Stomach (tissue), 9 donors: ENCODE measurements around the gene GPR15LG. TPM values are rescaled to one million over a fixed set of nuclear protein-coding genes. Genes with fewer than 3 reads are reported as not detected.
A peak's percentile ranks its signal among the peaks of the same experiment; 100 is the strongest.

Experiments used
- DNase-seq, 2 donors: peaks; one replicate each; pipeline versions ENCODE4 v3.0.0 to v3.0.0-alpha.2; 2013 to 2019
- H3K27ac ChIP-seq, 5 donors: fragments of 200-600 bp in 4 of 5; sonication (generic) in 4 of 5; one replicate each; pipeline ENCODE4 v1.5.1; 2013 to 2019; ENCODE audit warnings: mild to moderate bottlenecking in 1 of 5, moderate library complexity in 1 of 5
- H3K27me3 ChIP-seq, 3 donors: fragments of 200-600 bp; sonication (generic); one replicate each; pipeline ENCODE4 v1.5.1; 2017 to 2019; ENCODE audit warnings: mixed run types in 1 of 3
- H3K36me3 ChIP-seq, 4 donors: fragments of 200-600 bp; sonication (generic); 1 replicate in 3 of 4; 2 replicates in 1 of 4; pipeline ENCODE4 v1.5.1; 2016 to 2019
- H3K4me1 ChIP-seq, 4 donors: fragments of 200-600 bp; sonication (generic); one replicate each; pipeline ENCODE4 v1.5.1; 2016 to 2019
- H3K4me3 ChIP-seq, 4 donors: fragments of 200-600 bp; sonication (generic) in 3 of 4; one replicate each; pipeline ENCODE4 v1.5.1; 2016 to 2019; ENCODE audit warnings: mild to moderate bottlenecking in 1 of 4
- H3K9me3 ChIP-seq, 4 donors: fragments of 200-600 bp; sonication (generic); one replicate each; pipeline ENCODE4 v1.5.1; 2016 to 2019
- CTCF ChIP-seq, 7 experiments: fragments of 450-650 bp in 4 of 7; fragments of 200-600 bp in 3 of 7; sonication (generic) in 3 of 7; IDR thresholded peaks; one replicate each; pipeline ENCODE4 v1.5.1; 2016 to 2019; ENCODE audit warnings: antibody characterized with exemption in 7 of 7, control low read depth in 2 of 7, mild to moderate bottlenecking in 1 of 7
- EP300 ChIP-seq: sonication (generic); formaldehyde crosslinking; IDR thresholded peaks from one replicate; pipeline ENCODE4 v1.6.1; 2017; ENCODE audit warnings: antibody characterized with exemption
- POLR2A ChIP-seq, 4 donors: fragments of 450-650 bp; IDR thresholded peaks; one replicate each; pipeline ENCODE4 v1.6.1; 2016; ENCODE audit warnings: antibody characterized with exemption in 4 of 4, control low read depth in 2 of 4, mild to moderate bottlenecking in 1 of 4, moderate library complexity in 1 of 4
- POLR2AphosphoS5 ChIP-seq, 3 donors: sonication (generic); formaldehyde crosslinking; IDR thresholded peaks; one replicate each; pipeline ENCODE4 v1.6.1; 2016; ENCODE audit warnings: antibody characterized with exemption in 3 of 3
- WGBS, 5 donors: extraction: QIAGEN DNeasy Blood & Tissue Kit in 3 of 5; methylation state at CpG; one replicate each; pipeline versions ENCODE4 v1.1.5 to v1.1.7; 2013 to 2018; 5-methylcytosine and 5-hydroxymethylcytosine counted together
- intact Hi-C: fragments of 100-400 bp; cut with DNase I; formaldehyde crosslinking; loops from one replicate; pipeline ENCODE4 v1.15.1; 2023; ENCODE audit warnings: low total_unique reads
- polyA plus RNA-seq, 3 donors: library from polyadenylated mRNA; stranded (reverse); fragments of 200-250 nt; gene quantifications; one replicate each; pipeline ENCODE4 v1.2.3, GENCODE V29; 2013
- total RNA-seq, 5 donors: library from RNA; depleted of rRNA; stranded (reverse); fragments of >200 nt; gene quantifications; one replicate each; pipeline versions ENCODE4 v1.1.0 to v1.2.3, GENCODE V29; 2014 to 2016
- donor health status: healthy with polysubstance abuse.
- donor health status: Bipolar disorder and iron deficiency.
- donor health status: healthy.

GPR15LG gene
- total and polyA plus RNA-seq, 8 donors: 0.92 to 82.4 (median 7.5) TPM; not detected in 5

- Histone ChIP-seq H3K4me3 (no peak overlapping the region), H3K27me3 (peaks cover 0 to 44% (median 12%) of the 10 kb centered on the region in 3 donors), H3K4me1 (peaks cover 0 to 15% (median 0%) of the 10 kb centered on the region in 4 donors), H3K9me3 (no peaks in the 10 kb centered on the region), H3K27ac (no peak overlapping the region), H3K36me3 (no peaks in the 10 kb centered on the region)
- TF ChIP-seq EP300: no peak
- TF ChIP-seq CTCF (IDR thresholded peaks at IDR 0.05): no peak
- TF ChIP-seq POLR2A (IDR thresholded peaks at IDR 0.05): no peak
- no peak for TF ChIP-seq POLR2AphosphoS5 (IDR thresholded peaks at IDR 0.05)
- WGBS, 5 donors: 50 to 65% (median 63%) methylated on average over 10 to 11 of the region's 11 CpGs
- intact Hi-C loops: no loop called here
- peak in 1 of 2 donors; percentile 57 for DNase-seq
Observed at GRCh38 chr10:84200537-84201243, 27.1 kb downstream of the GPR15LG start.

- no peaks in the 10 kb centered on the region for H3K36me3 ChIP-seq
- peaks cover 0 to 11% (median 0%) of the 10 kb centered on the region in 4 donors for H3K4me1 ChIP-seq
Observed at GRCh38 chr10:84201244-84201606, 27.6 kb downstream of the GPR15LG start.

GRCh38 chr10:84201682-84202081 lies 28.1 kb downstream of the GPR15LG start:
- 83 to 92% (median 90%) methylated on average over 3 to 11 of the region's 11 CpGs for WGBS, 5 donors
- TF ChIP-seq EP300 (no peak), CTCF (IDR thresholded peaks at IDR 0.05) (no peak), POLR2AphosphoS5 (IDR thresholded peaks at IDR 0.05) (no peak), POLR2A (IDR thresholded peaks at IDR 0.05) (no peak)
- DNase-seq: no peak
- Histone ChIP-seq H3K4me3 (no peak overlapping the region), H3K36me3 (no peaks in the 10 kb centered on the region), H3K9me3 (no peaks in the 10 kb centered on the region), H3K4me1 (peaks cover 0 to 9% (median 0%) of the 10 kb centered on the region in 4 donors), H3K27me3 (peaks cover 0 to 43% (median 6%) of the 10 kb centered on the region in 3 donors), H3K27ac (no peak overlapping the region)
- intact Hi-C loops: no loop called here

More at GRCh38 chr10:84201244-84201606, 27.6 kb downstream of the GPR15LG start:
- Histone ChIP-seq H3K27ac (no peak overlapping the region), H3K4me3 (no peak overlapping the region), H3K27me3 (peaks cover 0 to 44% (median 7%) of the 10 kb centered on the region in 3 donors), H3K9me3 (no peaks in the 10 kb centered on the region)
- DNase-seq: no peak
- 30 to 64% (median 38%) methylated on average over 5 to 6 of the region's 6 CpGs for WGBS, 5 donors
- no peak for TF ChIP-seq EP300
- no peak for TF ChIP-seq CTCF (IDR thresholded peaks at IDR 0.05)
- TF ChIP-seq POLR2AphosphoS5 (IDR thresholded peaks at IDR 0.05): no peak
- TF ChIP-seq POLR2A (IDR thresholded peaks at IDR 0.05): no peak
- intact Hi-C loops: no loop called here

GRCh38 chr10:84202349-84202748 lies 28.7 kb downstream of the GPR15LG start:
- Histone ChIP-seq H3K9me3 (no peaks in the 10 kb centered on the region), H3K4me1 (peaks cover 0 to 3% (median 0%) of the 10 kb centered on the region in 4 donors), H3K27me3 (peaks cover 0 to 43% (median 6%) of the 10 kb centered on the region in 3 donors), H3K36me3 (no peaks in the 10 kb centered on the region), H3K27ac (no peak overlapping the region), H3K4me3 (no peak overlapping the region)
- intact Hi-C loops: no loop called here
- WGBS, 5 donors: 80 to 93% (median 92%) methylated on average over 5 of the region's 5 CpGs
- TF ChIP-seq EP300 (no peak), POLR2A (IDR thresholded peaks at IDR 0.05) (no peak), POLR2AphosphoS5 (IDR thresholded peaks at IDR 0.05) (no peak), CTCF (IDR thresholded peaks at IDR 0.05) (no peak)
- no peak for DNase-seq
